Gastrocnemius medialis (tissue), 4 donors: ENCODE measurements around the gene AP5B1. TPM values are rescaled to one million over a fixed set of nuclear protein-coding genes. Genes with fewer than 3 reads are reported as not detected.

ENCODE experiments used
- ATAC-seq, 2 donors: fragments of 150-250 bp; one replicate each; pipeline ENCODE4 v1.9.1; 2016
- DNase-seq, 2 donors: peaks; one replicate each; pipeline ENCODE4 v3.0.0-alpha.2; 2019
- H3K27ac ChIP-seq, 4 donors: fragments of 200-600 bp; sonication (generic); 1 replicate in 1 of 4; 2 replicates in 3 of 4; pipeline ENCODE4 v1.5.1; 2016 to 2018; ENCODE audit warnings: mild to moderate bottlenecking in 2 of 4, moderate library complexity in 1 of 4
- H3K27me3 ChIP-seq, 3 donors: fragments of 200-600 bp; sonication (generic) in 2 of 3; 1 replicate in 1 of 3; 2 replicates in 2 of 3; pipeline versions ENCODE4 v1.5.1 to v1.6.0; 2016 to 2019; ENCODE audit warnings: mild to moderate bottlenecking in 1 of 3, moderate library complexity in 1 of 3
- H3K36me3 ChIP-seq, 2 donors: fragments of 200-600 bp; sonication (generic) in 1 of 2; one replicate each; pipeline ENCODE4 v1.5.1; 2017 to 2018
- H3K4me1 ChIP-seq, 2 donors: fragments of 200-600 bp; sonication (generic) in 1 of 2; one replicate each; pipeline ENCODE4 v1.5.1; 2016 to 2017; ENCODE audit warnings: mild to moderate bottlenecking in 2 of 2
- H3K4me3 ChIP-seq, 4 donors: fragments of 200-600 bp; sonication (generic) in 3 of 4; 1 replicate in 1 of 4; 2 replicates in 3 of 4; pipeline ENCODE4 v1.5.1; 2016 to 2019; ENCODE audit warnings: mild to moderate bottlenecking in 2 of 4
- H3K9me3 ChIP-seq, 3 donors: fragments of 200-600 bp; sonication (generic) in 2 of 3; 1 replicate in 1 of 3; 2 replicates in 2 of 3; pipeline ENCODE4 v1.5.1; 2016 to 2019
- CTCF ChIP-seq, 5 experiments: fragments of 450-650 bp in 3 of 5; fragments of 200-600 bp in 2 of 5; sonication (generic) in 2 of 5; IDR thresholded peaks in 4 of 5; conservative IDR thresholded peaks in 1 of 5; 1 replicate in 4 of 5; 2 replicates in 1 of 5; pipeline ENCODE4 v1.5.1; 2016 to 2019; ENCODE audit warnings: antibody characterized with exemption in 5 of 5, mild to moderate bottlenecking in 3 of 5, moderate library complexity in 3 of 5
- POLR2A ChIP-seq, 2 donors: fragments of 450-650 bp; IDR thresholded peaks; one replicate each; pipeline ENCODE4 v1.6.1; 2017; ENCODE audit warnings: antibody characterized with exemption in 2 of 2, mild to moderate bottlenecking in 2 of 2, moderate library complexity in 2 of 2
- in situ Hi-C, 4 donors: fragments of 200-750 bp; cut with MboI; loops; one replicate each; pipeline versions ENCODE4 v1.15.0 to v1.8.0; 2017; ENCODE audit warnings: low sequenced_read_pairs in 4 of 4
- intact Hi-C: fragments of 100-400 bp; cut with DNase I; formaldehyde crosslinking; loops from one replicate; pipeline ENCODE4 v1.15.1; 2023; ENCODE audit warnings: low total_unique reads
- total RNA-seq, 4 donors: library from RNA; depleted of rRNA; stranded (reverse); fragments of >200 nt; gene quantifications; one replicate each; pipeline versions ENCODE4 v1.1.0 to v1.2.3, GENCODE V29; 2016

The AP5B1 gene
- total RNA-seq, 4 donors from 2014 or later: 20.3 to 42.5 (median 29.7) TPM

GRCh38 chr11:65796726-65797601 lies 16.2 kb upstream of the AP5B1 start:
- no peak for DNase-seq
- Histone ChIP-seq H3K9me3 (no peaks in the 10 kb centered on the region), H3K36me3 (no peaks in the 10 kb centered on the region), H3K27me3 (peaks cover 0 to 13% (median 13%) of the 10 kb centered on the region in 3 donors), H3K27ac (no peak overlapping the region), H3K4me3 (no peak overlapping the region), H3K4me1 (no peaks in the 10 kb centered on the region)
- intact Hi-C loops: no loop called here
- no peak for ATAC-seq
- in situ Hi-C loops: no loop called here
- TF ChIP-seq POLR2A (IDR thresholded peaks at IDR 0.05) (no peak), CTCF (IDR thresholded peaks at IDR 0.05 in 4 of 5, conservative IDR thresholded peaks at IDR 0.05 in 1 of 5) (no peak)

- no peak for TF ChIP-seq POLR2A (IDR thresholded peaks at IDR 0.05)
- no peak for TF ChIP-seq CTCF (IDR thresholded peaks at IDR 0.05 in 4 of 5, conservative IDR thresholded peaks at IDR 0.05 in 1 of 5)
- H3K36me3 ChIP-seq: no peaks in the 10 kb centered on the region
- no peaks in the 10 kb centered on the region for H3K9me3 ChIP-seq
- H3K27ac ChIP-seq: no peak overlapping the region
- ATAC-seq (no peak), DNase-seq (no peak)
- intact Hi-C loops: no loop called here
- peaks cover 0 to 12% (median 5%) of the 10 kb centered on the region in 3 donors for H3K27me3 ChIP-seq
- H3K4me1 ChIP-seq: no peaks in the 10 kb centered on the region
- H3K4me3 ChIP-seq: no peak overlapping the region
- in situ Hi-C loops: no loop called here
Measured at GRCh38 chr11:65794570-65795510, 14.1 kb upstream of the AP5B1 start.

- Histone ChIP-seq H3K4me3 (no peak overlapping the region), H3K36me3 (no peaks in the 10 kb centered on the region), H3K9me3 (no peaks in the 10 kb centered on the region), H3K27ac (no peak overlapping the region), H3K27me3 (peaks cover 0 to 10% (median 8%) of the 10 kb centered on the region in 3 donors), H3K4me1 (no peaks in the 10 kb centered on the region)
- intact Hi-C loops (no loop called here), in situ Hi-C loops (no loop called here)
- DNase-seq (no peak), ATAC-seq (no peak)
- no peak for TF ChIP-seq CTCF (IDR thresholded peaks at IDR 0.05 in 4 of 5, conservative IDR thresholded peaks at IDR 0.05 in 1 of 5)
- TF ChIP-seq POLR2A (IDR thresholded peaks at IDR 0.05): no peak
Measured at GRCh38 chr11:65793625-65794400, 13.0 kb upstream of the AP5B1 start.

- Histone ChIP-seq H3K4me3 (no peak overlapping the region), H3K36me3 (no peaks in the 10 kb centered on the region), H3K27ac (no peak overlapping the region), H3K9me3 (no peaks in the 10 kb centered on the region), H3K27me3 (peaks cover 0 to 16% (median 14%) of the 10 kb centered on the region in 3 donors), H3K4me1 (peaks cover 0 to under 1% of the 10 kb centered on the region in 2 donors)
- in situ Hi-C loops (no loop called here), intact Hi-C loops (no loop called here)
- ATAC-seq (no peak), DNase-seq (no peak)
- TF ChIP-seq POLR2A (IDR thresholded peaks at IDR 0.05) (no peak), CTCF (IDR thresholded peaks at IDR 0.05 in 4 of 5, conservative IDR thresholded peaks at IDR 0.05 in 1 of 5) (no peak)
Measured at GRCh38 chr11:65793144-65793581, 12.4 kb upstream of the AP5B1 start.
